CD14-positive monocyte (primary cell): ENCODE data around the gene LTA4H. TPM values are rescaled to one million over a fixed set of nuclear protein-coding genes. Genes with fewer than 3 reads are reported as not detected.

Source experiments
- DNase-seq, 3 donors: peaks; one replicate each; pipeline ENCODE4 v3.0.0-alpha.2; 2011 to 2022
- H2AFZ ChIP-seq: 2 replicates; pipeline ENCODE4 v1.6.0; 2012; ENCODE audit warnings: mild to moderate bottlenecking, low read depth, low read length, inconsistent platforms; ENCODE audit not compliant: insufficient read depth, poor library complexity, severe bottlenecking
- H3K27ac ChIP-seq, 2 donors: 1 replicate in 1 of 2; 2 replicates in 1 of 2; pipeline ENCODE4 v1.5.1; 2012 to 2013; ENCODE audit warnings: low read length in 2 of 2, control low read depth in 1 of 2, inconsistent platforms in 1 of 2, low read depth in 1 of 2, mild to moderate bottlenecking in 1 of 2
- H3K27me3 ChIP-seq, 2 donors: one replicate each; pipeline versions ENCODE4 v1.6.0 to v1.6.1; 2011 to 2013; ENCODE audit warnings: low read length in 2 of 2; ENCODE audit not compliant: control insufficient read depth in 2 of 2, insufficient read depth in 2 of 2
- H3K36me3 ChIP-seq, 2 donors: replicated peaks in 1 of 2; 1 replicate in 1 of 2; 2 replicates in 1 of 2; pipeline versions ENCODE4 v1.5.1 to v1.6.1; 2012 to 2013; ENCODE audit warnings: low read length in 2 of 2, control low read depth in 1 of 2, inconsistent platforms in 1 of 2, mild to moderate bottlenecking in 1 of 2; ENCODE audit not compliant: insufficient read depth in 2 of 2, control insufficient read depth in 1 of 2
- H3K4me1 ChIP-seq, 2 donors: 1 replicate in 1 of 2; 2 replicates in 1 of 2; pipeline versions ENCODE4 v1.5.1 to v1.6.1; 2012 to 2013; ENCODE audit warnings: low read length in 2 of 2, control low read depth in 1 of 2, inconsistent platforms in 1 of 2, mild to moderate bottlenecking in 1 of 2, moderate library complexity in 1 of 2; ENCODE audit not compliant: insufficient read depth in 2 of 2, control insufficient read depth in 1 of 2
- H3K4me2 ChIP-seq: replicated peaks from 2 replicates; pipeline ENCODE3; 2012; ENCODE audit warnings: low read length, moderate library complexity, mild to moderate bottlenecking; ENCODE audit not compliant: poor library complexity, severe bottlenecking; ENCODE audit errors: extremely low read depth
- H3K4me3 ChIP-seq, 3 experiments: fragments of 200-600 bp in 1 of 3; sonication (generic) in 1 of 3; replicated peaks in 1 of 3; 1 replicate in 2 of 3; 2 replicates in 1 of 3; pipeline ENCODE4 v1.5.1; 2011 to 2013; ENCODE audit warnings: low read length in 3 of 3, mild to moderate bottlenecking in 3 of 3, control low read depth in 2 of 3, low read depth in 2 of 3, inconsistent platforms in 1 of 3, moderate library complexity in 1 of 3
- H3K79me2 ChIP-seq: 2 replicates; pipeline ENCODE4 v1.6.0; 2012; ENCODE audit warnings: mild to moderate bottlenecking, control low read depth, inconsistent platforms, low read length, moderate library complexity; ENCODE audit not compliant: insufficient read depth
- H3K9ac ChIP-seq: 2 replicates; pipeline ENCODE4 v1.6.0; 2017; ENCODE audit warnings: low read length, mild to moderate bottlenecking; ENCODE audit not compliant: insufficient read depth, poor library complexity, severe bottlenecking
- H3K9me3 ChIP-seq, 2 donors: replicated peaks in 1 of 2; 1 replicate in 1 of 2; 2 replicates in 1 of 2; pipeline versions ENCODE4 v1.5.1 to v1.6.1; 2012 to 2013; ENCODE audit warnings: low read length in 2 of 2, control low read depth in 1 of 2; ENCODE audit not compliant: control insufficient read depth in 1 of 2, insufficient read depth in 1 of 2
- H4K20me1 ChIP-seq: 2 replicates; pipeline ENCODE4 v1.6.0; 2012; ENCODE audit warnings: mild to moderate bottlenecking, low read length, control low read depth, moderate library complexity; ENCODE audit not compliant: insufficient read depth
- H3K27ac Mint-ChIP-seq, 7 donors: one replicate each; pipeline ENCODE4 v1.8.0; 2020; ENCODE audit warnings: mild to moderate bottlenecking in 7 of 7, mixed read lengths in 7 of 7, moderate library complexity in 6 of 7, inconsistent platforms in 2 of 7
- H3K27me3 Mint-ChIP-seq, 3 donors: one replicate each; pipeline ENCODE4 v1.8.0; 2021 to 2022; ENCODE audit warnings: low read depth in 3 of 3, mild to moderate bottlenecking in 3 of 3, mixed read lengths in 3 of 3, moderate library complexity in 3 of 3, inconsistent platforms in 1 of 3
- H3K36me3 Mint-ChIP-seq, 2 donors: one replicate each; pipeline ENCODE4 v1.8.0; 2020; ENCODE audit warnings: mixed read lengths in 2 of 2, inconsistent platforms in 1 of 2, mild to moderate bottlenecking in 1 of 2
- H3K4me1 Mint-ChIP-seq: one replicate; pipeline ENCODE4 v1.8.0; 2020; ENCODE audit warnings: mild to moderate bottlenecking, mixed read lengths
- H3K4me3 Mint-ChIP-seq, 2 donors: one replicate each; pipeline ENCODE4 v1.8.0; 2020; ENCODE audit warnings: mild to moderate bottlenecking in 2 of 2, mixed read lengths in 2 of 2, moderate library complexity in 1 of 2
- H3K9me3 Mint-ChIP-seq, 7 donors: one replicate each; pipeline ENCODE4 v1.8.0; 2020 to 2022; ENCODE audit warnings: mixed read lengths in 7 of 7, mild to moderate bottlenecking in 6 of 7, moderate library complexity in 6 of 7, inconsistent platforms in 2 of 7
- CTCF ChIP-seq: fragments of 200-600 bp; IDR thresholded peaks from one replicate; pipeline ENCODE4 v1.8.0; 2022; ENCODE audit warnings: antibody characterized with exemption, mild to moderate bottlenecking
- WGBS: methylation state at CpG from one replicate; pipeline ENCODE4 v1.1.5; 2013; ENCODE audit warnings: missing lambda C conversion rate; ENCODE audit not compliant: insufficient coverage; 5-methylcytosine and 5-hydroxymethylcytosine counted together
- intact Hi-C, 2 donors: fragments of 100-400 bp; cut with micrococcal nuclease; formaldehyde crosslinking; loops; one replicate each; pipeline versions ENCODE4 v1.15.0 to v1.15.1; 2023
- polyA plus RNA-seq, 3 donors: library from polyadenylated mRNA; depleted of rRNA in 1 of 3; unstranded in 2 of 3; stranded (reverse) in 1 of 3; fragments of 300-500 nt in 2 of 3; fragments of >200 nt in 1 of 3; fragmentation: Illumina TruSeq in 2 of 3; gene quantifications; 1 replicate in 2 of 3; 2 replicates in 1 of 3; pipeline ENCODE4 v1.2.3, GENCODE V29; 2012 to 2021

LTA4H gene
- polyA plus RNA-seq, 3 donors: 278 to 963 (median 647) TPM

- WGBS: no CpG with 5 or more reads among the region's 2 CpGs
- H3K27ac ChIP-seq: peak overlapping the region in 1 of 2 donors; percentile 79
- H3K36me3 ChIP-seq: no peaks in the 10 kb centered on the region
- no peak overlapping the region for H3K4me2 ChIP-seq
- peaks cover 73 to 77% of the 10 kb centered on the region in 2 donors for H3K4me1 ChIP-seq
- no peak overlapping the region for H3K9ac ChIP-seq
- H3K4me1 Mint-ChIP-seq: peaks cover 78% of the 10 kb centered on the region
- H3K36me3 Mint-ChIP-seq: peaks cover 2 to 7% of the 10 kb centered on the region in 2 donors
- H3K27ac Mint-ChIP-seq: peak overlapping the region in 4 of 7 donors; percentile 86 to 98 (median 88)
- intact Hi-C loops: no loop called here
- peaks cover 0 to 5% (median 2%) of the 10 kb centered on the region in 7 donors for H3K9me3 Mint-ChIP-seq
- no peaks in the 10 kb centered on the region for H3K79me2 ChIP-seq
- no peak overlapping the region for H2AFZ ChIP-seq
- no peak overlapping the region for H3K4me3 ChIP-seq
- DNase-seq: no peak
- no peaks in the 10 kb centered on the region for H4K20me1 ChIP-seq
- H3K27me3 ChIP-seq: no peaks in the 10 kb centered on the region
- peaks cover 0 to 9% (median 0%) of the 10 kb centered on the region in 3 donors for H3K27me3 Mint-ChIP-seq
- H3K9me3 ChIP-seq: no peaks in the 10 kb centered on the region
- TF ChIP-seq CTCF: no peak
- H3K4me3 Mint-ChIP-seq: no peak overlapping the region
Observed at GRCh38 chr12:96051756-96052485, 16.5 kb upstream of the LTA4H start.

- H3K4me2 ChIP-seq: no peak overlapping the region
- Mint-ChIP-seq H3K9me3 (peaks cover 0 to 3% (median 0%) of the 10 kb centered on the region in 7 donors), H3K27ac (peak overlapping the region in 1 of 7 donors; percentile 17), H3K4me1 (peaks cover 85% of the 10 kb centered on the region), H3K36me3 (peaks cover 0 to 4% of the 10 kb centered on the region in 2 donors), H3K27me3 (peaks cover 0 to 3% (median 0%) of the 10 kb centered on the region in 3 donors), H3K4me3 (no peak overlapping the region)
- H2AFZ ChIP-seq: no peak overlapping the region
- H3K4me1 ChIP-seq: peaks cover 86 to 88% of the 10 kb centered on the region in 2 donors
- no peaks in the 10 kb centered on the region for H3K9me3 ChIP-seq
- H3K4me3 ChIP-seq: no peak overlapping the region
- intact Hi-C loops: no loop called here
- DNase-seq: no peak
- TF ChIP-seq CTCF: no peak
- no peaks in the 10 kb centered on the region for H3K36me3 ChIP-seq
- H3K9ac ChIP-seq: no peak overlapping the region
- no peaks in the 10 kb centered on the region for H3K79me2 ChIP-seq
- no peak overlapping the region for H3K27ac ChIP-seq
- H3K27me3 ChIP-seq: no peaks in the 10 kb centered on the region
- H4K20me1 ChIP-seq: no peaks in the 10 kb centered on the region
- WGBS: no CpG with 5 or more reads among the region's 2 CpGs
Observed at GRCh38 chr12:96050139-96050538, 14.8 kb upstream of the LTA4H start.
